ENCODE results near the gene POLL.
"Not testable (repeated sequence)": the region's sequence is repeated elsewhere in the genome, so short reads cannot be mapped to it uniquely, and the experiment has no call there.

DNA sequence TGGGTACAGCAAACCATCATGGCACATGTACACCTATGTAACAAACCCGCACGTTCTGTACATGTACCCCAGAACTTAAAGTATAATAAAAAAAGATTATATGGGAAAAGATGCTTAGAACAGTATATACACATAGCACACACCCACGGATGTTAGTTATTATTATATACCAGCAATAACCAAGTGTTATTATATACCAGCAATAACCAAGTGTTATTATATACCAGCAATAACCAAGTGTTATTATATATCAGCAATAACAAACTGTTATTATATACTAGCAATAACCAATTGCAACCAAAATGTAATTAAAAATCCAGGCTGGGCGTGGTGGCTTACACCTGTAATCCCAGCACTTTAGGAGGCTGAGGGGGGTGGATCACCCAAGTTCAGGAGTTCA is 45.5 kb upstream of the POLL start:
- TF ChIP-seq, protein P1, sequence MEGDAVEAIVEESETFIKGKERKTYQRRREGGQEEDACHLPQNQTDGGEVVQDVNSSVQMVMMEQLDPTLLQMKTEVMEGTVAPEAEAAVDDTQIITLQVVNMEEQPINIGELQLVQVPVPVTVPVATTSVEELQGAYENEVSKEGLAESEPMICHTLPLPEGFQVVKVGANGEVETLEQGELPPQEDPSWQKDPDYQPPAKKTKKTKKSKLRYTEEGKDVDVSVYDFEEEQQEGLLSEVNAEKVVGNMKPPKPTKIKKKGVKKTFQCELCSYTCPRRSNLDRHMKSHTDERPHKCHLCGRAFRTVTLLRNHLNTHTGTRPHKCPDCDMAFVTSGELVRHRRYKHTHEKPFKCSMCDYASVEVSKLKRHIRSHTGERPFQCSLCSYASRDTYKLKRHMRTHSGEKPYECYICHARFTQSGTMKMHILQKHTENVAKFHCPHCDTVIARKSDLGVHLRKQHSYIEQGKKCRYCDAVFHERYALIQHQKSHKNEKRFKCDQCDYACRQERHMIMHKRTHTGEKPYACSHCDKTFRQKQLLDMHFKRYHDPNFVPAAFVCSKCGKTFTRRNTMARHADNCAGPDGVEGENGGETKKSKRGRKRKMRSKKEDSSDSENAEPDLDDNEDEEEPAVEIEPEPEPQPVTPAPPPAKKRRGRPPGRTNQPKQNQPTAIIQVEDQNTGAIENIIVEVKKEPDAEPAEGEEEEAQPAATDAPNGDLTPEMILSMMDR (IDR thresholded peaks at IDR 0.05; ENCODE audit: insufficient read depth, low read depth, low read length): not testable (repeated sequence)
- not testable (repeated sequence) for TF ChIP-seq EZH2 (IDR thresholded peaks at IDR 0.05; ENCODE audit: insufficient read depth, low read length)
